ENCODE results near the gene LONP2. TPM values are rescaled to one million over a fixed set of nuclear protein-coding genes. Genes with fewer than 3 reads are reported as not detected.

Gene LONP2
- polyA plus RNA-seq, 2 of the 4 experiments (the other 2 are of a cell fraction), result 27.8 to 51.3 TPM

DNA sequence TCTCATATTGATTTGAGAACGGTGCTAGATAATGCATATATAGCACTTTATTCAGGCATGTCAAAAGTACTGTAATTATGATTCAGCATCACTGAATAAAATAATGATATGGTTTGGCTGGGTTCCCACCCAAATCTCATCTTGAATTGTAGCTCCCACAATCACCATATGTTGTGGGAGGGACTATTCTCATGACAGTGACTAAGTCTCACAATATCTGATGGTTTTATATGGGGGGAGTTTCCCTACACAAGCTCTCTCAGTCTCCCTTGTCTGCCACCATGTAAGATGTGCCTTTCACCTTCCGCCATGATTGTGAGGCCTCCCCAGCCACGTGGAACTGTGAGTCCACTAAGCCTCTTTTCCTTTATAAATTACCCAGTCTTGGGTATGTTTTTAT is 25.6 kb upstream of the LONP2 start:
- ATAC-seq (no peak), FAIRE-seq (no peak), DNase-seq (ENCODE audit: low read depth in 1 of 2, low spot score in 1 of 2) (no peak)
- ChIA-PET POLR2A (no interaction called here), CTCF (no interaction called here)
- Histone ChIP-seq H3K27ac (no peak overlapping the region), H3K4me1 (no peaks in the 10 kb centered on the region), H3K9me3 (no peaks in the 10 kb centered on the region), H3K4me2 (no peak overlapping the region), H3K4me3 (no peak overlapping the region)
- WGBS (ENCODE audit: missing lambda C conversion rate), result 58% methylated on average over 3 of the region's 3 CpGs
- TF ChIP-seq CBX8 (IDR thresholded peaks at IDR 0.05), result no peak
- no peak for TF ChIP-seq CEBPB (IDR thresholded peaks at IDR 0.05)
- TF ChIP-seq FOXS1 (CRISPR knock-in tag; IDR thresholded peaks at IDR 0.05), result no peak
- peak; percentile 36 for TF ChIP-seq MAFK (IDR thresholded peaks at IDR 0.05; ENCODE audit: partially characterized antibody)
- TF ChIP-seq SMC3 (IDR thresholded peaks at IDR 0.05), result no peak
- no peak for TF ChIP-seq TP53 (CRISPR knock-in tag; IDR thresholded peaks at IDR 0.05)
- no peak for TF ChIP-seq NPAS2 (CRISPR knock-in tag; IDR thresholded peaks at IDR 0.05; ENCODE audit: borderline replicate concordance)

DNA sequence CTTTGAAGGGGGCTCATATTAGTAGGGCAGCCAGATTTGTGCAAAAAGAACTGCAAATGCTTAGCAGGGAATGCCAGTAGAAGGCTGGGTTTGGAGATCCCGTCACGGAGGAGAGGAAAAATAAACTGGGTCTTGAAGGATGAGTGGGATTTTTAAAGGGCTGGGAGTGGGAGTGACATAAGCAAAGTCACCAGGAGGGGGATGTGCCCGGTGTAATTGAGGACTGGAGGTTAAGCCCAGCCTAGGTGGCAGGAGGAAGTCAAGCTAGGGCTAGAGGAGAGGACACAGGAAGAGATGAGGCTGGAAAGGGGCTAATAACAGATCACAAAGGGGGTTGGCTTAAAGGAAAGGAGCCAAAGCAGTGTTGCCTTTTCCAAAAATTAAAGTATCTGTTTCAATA is 23.2 kb upstream of the LONP2 start:
- WGBS (ENCODE audit: missing lambda C conversion rate), result 69% methylated on average over 3 of the region's 3 CpGs
- Histone ChIP-seq H3K4me1 (no peaks in the 10 kb centered on the region), H3K4me3 (no peak overlapping the region), H3K4me2 (no peak overlapping the region), H3K9me3 (no peaks in the 10 kb centered on the region), H3K27ac (no peak overlapping the region)
- ChIA-PET POLR2A (interaction anchor here (0.6 kb wide), 1 partner anchor 25 kb away, joined by 3 read pairs; no protein-coding TSS in a partner anchor), CTCF (no interaction called here)
- ATAC-seq (no peak), FAIRE-seq (no peak), DNase-seq (ENCODE audit: low read depth in 1 of 2, low spot score in 1 of 2) (no peak)
- TF ChIP-seq ZFP36 (IDR thresholded peaks at IDR 0.05; ENCODE audit: borderline replicate concordance, partially characterized antibody), result no peak

DNA sequence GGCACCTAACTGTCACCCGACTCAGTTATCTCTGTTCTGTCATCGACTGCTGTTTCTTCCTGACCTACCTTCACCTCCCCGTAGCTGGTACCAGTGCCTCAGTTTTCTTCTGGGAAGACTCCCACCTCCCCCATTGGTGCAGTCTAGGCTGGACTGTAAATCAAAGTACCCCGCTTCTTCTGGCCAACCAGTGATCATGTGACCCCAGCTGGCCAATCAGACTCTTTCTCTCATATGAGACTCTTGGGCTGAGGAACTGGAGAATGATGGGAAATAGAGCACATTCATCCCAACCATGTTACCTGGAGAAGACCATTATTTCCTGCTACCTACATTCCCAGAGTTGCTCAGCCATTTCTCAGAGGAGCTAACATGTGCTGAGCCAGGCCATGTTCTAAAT is 20.6 kb upstream of the LONP2 start:
- H3K4me2 ChIP-seq, result no peak overlapping the region
- H3K4me1 ChIP-seq, result no peaks in the 10 kb centered on the region
- no peak overlapping the region for H3K4me3 ChIP-seq
- ChIA-PET CTCF (interaction anchor here (1.4 kb wide), 1 partner anchor 12 kb away, joined by 4 read pairs; no protein-coding TSS in a partner anchor), POLR2A (no interaction called here)
- WGBS (ENCODE audit: missing lambda C conversion rate), result 84% methylated on average over 4 of the region's 4 CpGs
- TF ChIP-seq RFX5 (IDR thresholded peaks at IDR 0.05), result no peak
- no peak for TF ChIP-seq CBX2 (IDR thresholded peaks at IDR 0.05; ENCODE audit: borderline replicate concordance, low read depth)
- no peak for TF ChIP-seq HDAC2 (IDR thresholded peaks at IDR 0.05)
- no peak for TF ChIP-seq MAFK (IDR thresholded peaks at IDR 0.05; ENCODE audit: partially characterized antibody)
- TF ChIP-seq TP53 (CRISPR knock-in tag; IDR thresholded peaks at IDR 0.05), result no peak
- TF ChIP-seq NR3C1 (IDR thresholded peaks at IDR 0.05), result no peak
- ATAC-seq (no peak), DNase-seq (ENCODE audit: low read depth in 1 of 2, low spot score in 1 of 2) (no peak), FAIRE-seq (no peak)
- no peak overlapping the region for H3K27ac ChIP-seq
- H3K9me3 ChIP-seq, result no peaks in the 10 kb centered on the region

DNA sequence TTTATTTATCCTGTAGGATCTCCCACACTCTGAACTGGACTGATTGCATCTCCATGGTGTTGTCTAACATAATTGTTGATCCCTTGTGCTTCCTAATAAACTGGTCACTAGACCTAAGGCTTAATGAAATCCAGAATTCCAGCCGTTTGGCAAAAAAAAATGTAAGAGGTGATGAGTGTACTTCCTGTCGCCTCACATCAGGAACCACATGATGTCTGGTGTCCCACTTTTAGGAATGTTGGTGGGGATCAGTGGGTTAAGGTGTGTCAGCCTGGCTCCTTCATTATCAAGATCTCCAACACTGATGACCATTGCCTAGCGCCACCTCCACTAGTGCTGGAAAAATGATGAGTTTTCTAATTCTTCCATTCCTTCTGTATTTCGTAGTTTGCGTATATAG is 18.6 kb upstream of the LONP2 start:
- no peak for FAIRE-seq
- DNase-seq (ENCODE audit: low read depth in 1 of 2, low spot score in 1 of 2), result no peak
- CTCF ChIA-PET, result interaction anchor here (0.6 kb wide), 1 partner anchor 232 kb away, joined by 3 read pairs; no protein-coding TSS in a partner anchor
- TF ChIP-seq JUNB (IDR thresholded peaks at IDR 0.05) (no peak), CHD4 (IDR thresholded peaks at IDR 0.05; ENCODE audit: borderline replicate concordance) (no peak), ESRRA (IDR thresholded peaks at IDR 0.05; ENCODE audit: borderline replicate concordance, low read length) (no peak), HEYL (CRISPR knock-in tag; IDR thresholded peaks at IDR 0.05) (no peak), BHLHE40 (IDR thresholded peaks at IDR 0.05; ENCODE audit: low read depth, low read length) (no peak), NFE2L2 (conservative IDR thresholded peaks at IDR 0.05; ENCODE audit: low read length) (no peak)
- TF ChIP-seq, protein P1, sequence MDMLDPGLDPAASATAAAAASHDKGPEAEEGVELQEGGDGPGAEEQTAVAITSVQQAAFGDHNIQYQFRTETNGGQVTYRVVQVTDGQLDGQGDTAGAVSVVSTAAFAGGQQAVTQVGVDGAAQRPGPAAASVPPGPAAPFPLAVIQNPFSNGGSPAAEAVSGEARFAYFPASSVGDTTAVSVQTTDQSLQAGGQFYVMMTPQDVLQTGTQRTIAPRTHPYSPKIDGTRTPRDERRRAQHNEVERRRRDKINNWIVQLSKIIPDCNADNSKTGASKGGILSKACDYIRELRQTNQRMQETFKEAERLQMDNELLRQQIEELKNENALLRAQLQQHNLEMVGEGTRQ (IDR thresholded peaks at IDR 0.05), result no peak
- no peak for ATAC-seq
- Histone ChIP-seq H3K27ac (no peak overlapping the region), H3K4me2 (no peak overlapping the region), H3K4me1 (no peaks in the 10 kb centered on the region), H3K9me3 (no peaks in the 10 kb centered on the region), H3K4me3 (no peak overlapping the region)
- WGBS (ENCODE audit: missing lambda C conversion rate), result 77% methylated on average over 5 of the region's 5 CpGs
- POLR2A ChIA-PET, result no interaction called here
